GM21367 (cell line): ENCODE measurements around the gene AGPAT3.
"Not testable (repeated sequence)": the region's sequence is repeated elsewhere in the genome, so short reads cannot be mapped to it uniquely, and the experiment has no call there.

ENCODE experiments used
- ATAC-seq: cut with Tn5 transposase; IDR thresholded peaks from one replicate; pipeline ENCODE4 v1.9.1; 2021; ENCODE audit not compliant: unreplicated experiment

Gene AGPAT3

GRCh38 chr21:43864962-43865539 lies at the start of gene AGPAT3:
Gene AGPAT3, plus strand, starts transcription at chr21:43865223. Its CDS starts 94,459 bp downstream, at chr21:43959682.
- no peak for ATAC-seq

- no peak for ATAC-seq
These were observed 49.0 kb upstream of the AGPAT3 start for GRCh38 chr21:43815991-43816390.

GRCh38 chr21:43816611-43817071 lies 48.4 kb upstream of the AGPAT3 start:
- ATAC-seq: no peak

GRCh38 chr21:43817157-43818086 lies 47.6 kb upstream of the AGPAT3 start:
- no peak for ATAC-seq

GRCh38 chr21:43818685-43819084 lies 46.3 kb upstream of the AGPAT3 start:
- ATAC-seq: no peak

- no peak for ATAC-seq
These were observed 45.3 kb upstream of the AGPAT3 start for GRCh38 chr21:43819511-43820405.

GRCh38 chr21:43820466-43820865 lies 44.6 kb upstream of the AGPAT3 start:
- ATAC-seq: no peak

- ATAC-seq: not testable (repeated sequence)
These were observed 42.9 kb upstream of the AGPAT3 start for GRCh38 chr21:43822166-43822565.

GRCh38 chr21:43822741-43823140 lies 42.3 kb upstream of the AGPAT3 start:
- ATAC-seq: not testable (repeated sequence)

- no peak for ATAC-seq
These were observed 40.4 kb upstream of the AGPAT3 start for GRCh38 chr21:43824333-43825241.

GRCh38 chr21:43825242-43825935 lies 39.6 kb upstream of the AGPAT3 start:
- no peak for ATAC-seq

- ATAC-seq: no peak
These were observed 38.9 kb upstream of the AGPAT3 start for GRCh38 chr21:43825936-43826622.

- ATAC-seq: no peak
These were observed 38.4 kb upstream of the AGPAT3 start for GRCh38 chr21:43826623-43826974.

GRCh38 chr21:43827015-43827611 lies 37.9 kb upstream of the AGPAT3 start:
- no peak for ATAC-seq

GRCh38 chr21:43829161-43829560 lies 35.9 kb upstream of the AGPAT3 start:
- no peak for ATAC-seq

GRCh38 chr21:43829575-43830119 lies 35.4 kb upstream of the AGPAT3 start:
- no peak for ATAC-seq

GRCh38 chr21:43832158-43832550 lies 32.9 kb upstream of the AGPAT3 start:
- ATAC-seq: no peak

- no peak for ATAC-seq
These were observed 32.4 kb upstream of the AGPAT3 start for GRCh38 chr21:43832648-43833047.
